SKM-1 (cell line): ENCODE data around the gene NR1I2.

Source experiments
- DNase-seq: peaks from one replicate; lab custom pipeline; 2025; ENCODE audit not compliant: unreplicated experiment; lab: John Stamatoyannopoulos, UW

The NR1I2 gene

DNA sequence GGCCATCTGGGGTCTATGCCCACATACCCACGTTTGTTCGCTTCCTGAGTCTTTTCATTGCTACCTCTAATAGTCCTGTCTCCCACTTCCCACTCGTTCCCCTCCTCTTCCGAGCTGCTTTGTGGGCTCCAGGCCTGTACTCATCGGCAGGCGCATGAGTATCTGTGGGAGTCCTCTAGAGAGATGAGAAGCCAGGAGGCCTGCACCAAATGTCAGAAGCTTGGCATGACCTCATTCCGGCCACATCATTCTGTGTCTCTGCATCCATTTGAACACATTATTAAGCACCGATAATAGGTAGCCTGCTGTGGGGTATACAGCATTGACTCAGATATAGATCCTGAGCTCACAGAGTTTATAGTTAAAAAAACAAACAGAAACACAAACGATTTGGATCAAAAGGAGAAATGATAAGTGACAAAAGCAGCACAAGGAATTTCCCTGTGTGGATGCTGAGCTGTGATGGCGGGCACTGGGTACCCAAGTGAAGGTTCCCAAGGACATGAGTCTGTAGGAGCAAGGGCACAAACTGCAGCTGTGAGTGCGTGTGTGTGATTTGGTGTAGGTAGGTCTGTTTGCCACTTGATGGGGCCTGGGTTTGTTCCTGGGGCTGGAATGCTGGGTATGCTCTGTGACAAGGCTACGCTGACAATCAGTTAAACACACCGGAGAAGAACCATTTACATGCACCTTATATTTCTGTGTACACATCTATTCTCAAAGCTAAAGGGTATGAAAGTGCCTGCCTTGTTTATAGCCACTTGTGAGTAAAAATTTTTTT is 35.9 kb downstream of the NR1I2 start:
- DNase-seq, result no peak

DNA sequence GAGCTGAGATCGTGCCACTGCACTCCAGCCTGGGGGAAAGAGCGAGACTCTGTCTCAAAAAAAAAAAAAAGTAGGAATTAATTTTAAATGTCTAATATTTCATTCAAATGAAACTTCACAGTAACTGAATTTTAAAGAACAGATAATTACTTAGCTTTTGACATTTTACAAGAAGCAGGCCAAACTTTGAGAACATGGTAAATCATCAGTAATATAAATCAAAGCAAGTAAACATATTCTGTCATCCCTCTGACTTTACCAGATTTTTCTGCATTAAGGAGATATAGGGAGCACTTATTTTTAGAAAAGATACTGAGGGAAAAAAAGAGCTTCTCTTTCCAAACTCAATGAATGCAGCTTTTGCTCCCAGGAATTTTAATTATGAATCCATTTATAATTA is 37.0 kb downstream of the NR1I2 start:
- no peak for DNase-seq

GRCh38 chr3:119819806-119820205 is 37.9 kb downstream of the NR1I2 start:
- no peak for DNase-seq

- DNase-seq, result no peak
Observed at GRCh38 chr3:119825820-119826219, 43.9 kb downstream of the NR1I2 start.

GRCh38 chr3:119826711-119827608 is 45.1 kb downstream of the NR1I2 start:
- DNase-seq, result no peak

GRCh38 chr3:119829420-119829819 is 47.5 kb downstream of the NR1I2 start:
- DNase-seq, result no peak

DNA sequence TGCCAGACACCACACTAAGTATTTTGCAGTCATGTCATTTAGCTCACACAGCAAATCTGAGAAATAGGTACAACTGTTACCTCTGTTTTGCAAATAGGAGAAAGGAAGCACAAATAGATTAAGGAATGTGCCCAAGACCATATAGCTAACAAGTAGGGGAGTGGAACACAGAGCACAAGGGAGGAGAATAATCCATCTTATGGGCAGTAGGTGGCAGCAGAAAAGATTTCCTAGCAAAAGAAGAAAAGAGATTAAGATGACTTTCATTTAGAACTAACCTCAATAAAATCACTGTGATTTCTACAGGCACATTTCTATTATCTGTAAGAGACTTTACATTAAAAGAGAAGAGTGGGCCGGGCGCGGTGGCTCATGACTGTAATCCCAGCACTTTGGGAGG is 49.1 kb downstream of the NR1I2 start:
- DNase-seq, result no peak

DNA sequence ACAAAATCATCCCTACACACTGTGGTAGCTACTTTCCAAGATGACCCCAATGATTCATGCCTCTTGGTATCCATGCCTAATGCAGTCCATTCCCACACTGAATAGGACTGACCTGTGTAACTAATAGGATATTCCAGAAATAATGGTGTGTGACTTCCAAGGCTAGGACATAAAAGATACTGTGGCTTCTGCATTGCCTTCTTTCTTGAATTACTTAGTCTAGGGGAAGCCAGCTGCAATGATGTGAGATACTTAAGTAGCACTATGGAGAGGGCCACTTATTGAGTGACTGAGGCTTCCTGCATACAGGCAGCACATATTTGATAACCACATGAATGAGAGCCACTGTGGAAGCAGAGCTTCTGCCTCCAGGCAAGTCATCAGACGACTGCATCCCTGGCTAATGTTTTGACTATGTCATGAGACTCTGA is 50.1 kb downstream of the NR1I2 start:
- DNase-seq, result no peak

GRCh38 chr3:119834754-119835370 is 53.0 kb downstream of the NR1I2 start:
- DNase-seq, result peak; percentile 7

- no peak for DNase-seq
Observed at GRCh38 chr3:119835556-119835955, 53.7 kb downstream of the NR1I2 start.

DNA sequence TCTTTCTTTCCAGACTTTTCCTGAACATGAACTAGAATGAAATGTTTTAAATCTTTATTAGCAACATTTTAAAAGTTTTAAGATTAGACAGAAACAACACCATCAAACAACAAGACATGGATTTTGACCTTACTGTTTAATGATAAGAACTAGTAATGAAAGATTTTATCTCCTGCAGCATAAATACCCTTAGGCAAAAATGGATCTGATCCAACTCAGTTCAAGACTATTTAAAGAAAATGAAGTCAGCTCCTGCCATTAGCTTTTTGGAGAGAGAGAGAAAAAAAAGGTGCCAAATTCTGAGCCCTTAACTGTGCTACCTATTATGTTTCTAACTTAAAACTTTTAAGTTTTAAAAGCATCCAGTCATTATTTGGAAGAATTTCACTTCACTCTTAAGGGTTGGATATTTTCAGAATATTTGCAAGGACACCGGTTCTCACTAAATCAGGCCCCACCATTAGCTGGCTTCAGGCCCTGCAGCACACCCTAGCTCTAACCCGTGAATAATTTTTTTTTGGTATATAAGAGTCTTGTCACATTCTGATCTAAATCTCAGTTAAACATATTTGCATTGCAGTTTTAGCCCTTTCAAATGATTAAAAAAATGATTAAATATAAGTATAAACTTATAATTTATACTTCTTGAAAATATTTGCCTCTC is 60.0 kb downstream of the NR1I2 start:
- no peak for DNase-seq

- DNase-seq, result no peak
Observed at GRCh38 chr3:119849126-119849525, 67.2 kb downstream of the NR1I2 start.

DNA sequence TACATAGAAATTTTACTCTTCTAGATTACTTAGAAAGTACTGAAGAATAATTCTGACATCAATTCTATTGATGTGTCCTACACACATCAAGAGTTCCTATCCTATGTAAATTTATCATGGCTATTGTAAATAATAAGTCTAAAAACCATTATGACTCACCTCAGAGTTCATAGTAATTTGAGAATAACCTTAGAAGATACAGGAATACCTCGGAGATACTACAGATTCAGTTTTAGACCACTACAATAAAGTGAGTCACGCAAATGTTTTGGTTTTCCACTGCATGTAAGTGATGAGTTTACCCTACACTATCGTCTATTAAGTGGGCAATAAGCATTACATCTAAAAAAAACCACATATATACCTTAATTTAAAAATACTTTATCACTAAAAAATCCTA is 74.8 kb downstream of the NR1I2 start:
- DNase-seq, result no peak

- DNase-seq, result no peak
Observed at GRCh38 chr3:119858957-119859356, 77.1 kb downstream of the NR1I2 start.

DNA sequence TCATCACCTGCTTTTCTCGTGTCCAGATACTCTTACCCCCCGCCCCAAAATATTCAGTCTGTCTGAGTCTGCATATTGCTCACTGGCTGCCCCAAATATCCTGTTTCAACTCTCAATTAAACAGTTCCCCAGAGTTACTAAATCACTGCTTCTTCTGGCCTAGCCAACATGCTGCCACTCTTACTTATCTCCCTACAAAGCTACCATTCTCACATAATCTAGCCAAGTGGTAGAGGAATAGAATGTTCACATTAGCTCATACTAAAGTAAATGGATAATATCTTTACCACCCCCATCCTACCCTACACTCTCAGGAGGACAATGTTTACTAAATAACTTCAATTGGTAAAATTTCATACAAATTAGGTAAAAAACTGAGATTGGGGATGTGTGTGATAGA is 77.8 kb downstream of the NR1I2 start:
- no peak for DNase-seq

GRCh38 chr3:119861681-119862080 is 79.8 kb downstream of the NR1I2 start:
- no peak for DNase-seq

DNA sequence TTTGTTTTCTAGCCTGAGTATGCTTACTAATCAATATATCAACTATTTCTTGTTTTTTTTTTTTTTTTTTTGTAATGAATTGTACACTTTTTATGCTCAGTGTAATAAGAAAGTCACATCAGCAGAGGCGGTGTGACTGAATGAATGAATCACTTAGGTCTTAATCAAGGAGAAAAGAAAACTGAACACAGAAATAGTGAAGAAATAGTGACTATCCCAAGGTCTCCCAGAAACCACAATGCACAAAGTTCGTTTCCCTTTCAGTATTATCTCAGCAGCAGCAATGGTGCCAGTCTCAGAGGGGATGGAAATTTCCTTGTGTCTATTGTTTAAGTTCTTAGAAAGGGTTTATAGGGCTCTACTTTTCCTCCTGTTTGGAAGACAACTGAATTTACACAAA is 80.7 kb downstream of the NR1I2 start:
- no peak for DNase-seq

DNA sequence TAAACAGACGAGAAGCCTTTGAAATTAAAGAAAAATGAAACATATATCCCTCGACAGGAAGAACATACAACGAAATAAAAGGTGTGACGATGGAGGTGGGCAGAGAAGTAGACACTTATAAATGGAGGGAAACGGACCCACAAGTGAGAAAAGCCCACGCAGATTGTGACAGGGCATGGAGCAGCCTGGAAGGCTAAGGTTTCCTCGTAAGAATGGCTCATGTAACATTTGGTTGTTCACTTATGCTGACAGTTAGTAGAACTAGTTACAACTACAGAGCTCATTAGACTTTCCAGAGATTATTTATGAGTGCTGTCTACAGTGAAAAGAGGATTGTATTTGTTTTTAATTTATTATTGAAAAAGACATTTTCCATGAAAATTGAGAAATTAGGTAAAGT is 82.6 kb downstream of the NR1I2 start:
- DNase-seq, result no peak
